Panc1 (cell line): ENCODE measurements around the gene CD58. TPM values are rescaled to one million over a fixed set of nuclear protein-coding genes. Genes with fewer than 3 reads are reported as not detected.

ENCODE experiments used
- ATAC-seq: fragments of 200-7000 bp; cut with Tn5 transposase; 2 replicates; pipeline ENCODE4 v1.9.1; 2020; ENCODE audit warnings: mild to moderate bottlenecking, moderate library complexity
- BruUV-seq: library from RNA; stranded (reverse); fragments of 400-500 nt; replicated peaks from 2 replicates; lab custom pipeline; 2021; lab: Mats Ljungman, UMichigan
- CTCF ChIA-PET: fragments of 300-600 bp; sonication (Branson Sonifier 250); formaldehyde crosslinking; loops from one replicate; lab custom pipeline; 2022; ENCODE audit warnings: antibody characterized with exemption; lab: Charles Lee
- POLR2A ChIA-PET: fragments of 300-600 bp; sonication (Branson Sonifier 250); formaldehyde crosslinking; loops from one replicate; lab custom pipeline; 2022; ENCODE audit warnings: antibody characterized with exemption; lab: Charles Lee
- DNase-seq: peaks from one replicate; pipeline ENCODE4 v3.0.0-alpha.2; 2010; ENCODE audit warnings: low read depth, low spot score
- H3K27ac ChIP-seq: 2 replicates; pipeline ENCODE4 v1.5.1; 2011; ENCODE audit warnings: mild to moderate bottlenecking, low read length, inconsistent platforms
- H3K27me3 ChIP-seq: fragments of 200-500 bp; sonication (Bioruptor generic); 2 replicates; pipeline ENCODE4 v1.6.0; 2014; ENCODE audit warnings: low read length, inconsistent platforms; ENCODE audit not compliant: control insufficient read depth, insufficient read depth
- H3K36me3 ChIP-seq: fragments of 200-500 bp; sonication (Bioruptor generic); 2 replicates; pipeline ENCODE4 v1.5.1; 2014; ENCODE audit warnings: inconsistent platforms, mild to moderate bottlenecking, low read length, moderate library complexity; ENCODE audit not compliant: control insufficient read depth, insufficient read depth
- H3K4me1 ChIP-seq: 2 replicates; pipeline ENCODE4 v1.5.1; 2011; ENCODE audit warnings: inconsistent platforms, mild to moderate bottlenecking, low read length, moderate library complexity; ENCODE audit not compliant: control insufficient read depth, insufficient read depth
- H3K4me3 ChIP-seq, 2 experiments: 2 replicates each; pipeline ENCODE4 v1.5.1; 2011 to 2012; ENCODE audit warnings: low read depth in 2 of 2, low read length in 2 of 2, mild to moderate bottlenecking in 2 of 2, inconsistent platforms in 1 of 2, moderate library complexity in 1 of 2
- H3K9me3 ChIP-seq: fragments of 200-500 bp; sonication (Bioruptor generic); 2 replicates; pipeline ENCODE4 v1.5.1; 2014; ENCODE audit warnings: low read depth, mild to moderate bottlenecking, inconsistent platforms, low read length, moderate library complexity; ENCODE audit not compliant: control insufficient read depth, insufficient read depth
- CTCF ChIP-seq: fragments of 450-650 bp; IDR thresholded peaks from 2 replicates; pipeline ENCODE4 v1.5.1; 2017; ENCODE audit warnings: mild to moderate bottlenecking
- POLR2AphosphoS5 ChIP-seq: IDR thresholded peaks from 2 replicates; pipeline ENCODE4 v1.6.1; 2012; ENCODE audit warnings: mild to moderate bottlenecking, low read depth, low read length, moderate library complexity
- REST ChIP-seq, 2 experiments: IDR thresholded peaks; 2 replicates each; pipeline ENCODE4 v1.6.1; 2011 to 2012; ENCODE audit warnings: low read depth in 2 of 2, control low read depth in 1 of 2, low read length in 1 of 2, mild to moderate bottlenecking in 1 of 2, moderate library complexity in 1 of 2; ENCODE audit not compliant: insufficient read depth in 1 of 2
- SIN3A ChIP-seq: IDR thresholded peaks from 2 replicates; pipeline ENCODE4 v1.6.1; 2012; ENCODE audit warnings: low read depth, mild to moderate bottlenecking, low read length, moderate library complexity, borderline replicate concordance; ENCODE audit not compliant: insufficient read depth
- TCF7L2 ChIP-seq: IDR thresholded peaks from 2 replicates; pipeline ENCODE4 v1.6.1; 2011; ENCODE audit warnings: mild to moderate bottlenecking, low read depth, low read length, inconsistent platforms
- in situ Hi-C: cut with HindIII; loops from 2 replicates; pipeline ENCODE4 v1.10.0; 2016; ENCODE audit warnings: low sequenced_read_pairs, low pct_unique_long_range_greater_than_20kb
- intact Hi-C: fragments of 100-400 bp; cut with micrococcal nuclease; formaldehyde crosslinking; loops from one replicate; pipeline ENCODE4 v1.10.0; 2022; ENCODE audit not compliant: unreplicated experiment
- total RNA-seq: library from RNA; stranded (reverse); gene quantifications from one replicate; pipeline ENCODE4 v1.2.1, GENCODE V29; 2021; ENCODE audit not compliant: unreplicated experiment

CD58 gene
- total RNA-seq, 1 experiment from 2014 or later = 12.6 TPM

GRCh38 chr1:116534014-116534739, 36.6 kb downstream of the CD58 start:
- Histone ChIP-seq H3K4me1 (no peaks in the 10 kb centered on the region), H3K27ac (no peak overlapping the region), H3K36me3 (no peaks in the 10 kb centered on the region; the same call in 1 of the 2 replicates), H3K27me3 (no peaks in the 10 kb centered on the region), H3K9me3 (no peaks in the 10 kb centered on the region), H3K4me3 (no peak overlapping the region)
- CTCF ChIA-PET = no interaction called here
- in situ Hi-C loops (no loop called here), intact Hi-C loops (no loop called here)
- TF ChIP-seq SIN3A (no peak), TCF7L2 (no peak), REST (IDR thresholded peaks at IDR 0.05; ENCODE audit: insufficient read depth in 1 of 2, low read depth in 2 of 2, low read length in 1 of 2) (no peak), POLR2AphosphoS5 (no peak), CTCF (no peak)
- DNase-seq (no peak), ATAC-seq (no peak)
- POLR2A ChIA-PET = no interaction called here
- BruUV-seq = no TSS peak

GRCh38 chr1:116533429-116533820, 37.4 kb downstream of the CD58 start:
- Histone ChIP-seq H3K27ac (no peak overlapping the region), H3K4me1 (no peaks in the 10 kb centered on the region), H3K36me3 (no peaks in the 10 kb centered on the region), H3K9me3 (no peaks in the 10 kb centered on the region), H3K27me3 (no peaks in the 10 kb centered on the region), H3K4me3 (no peak overlapping the region)
- CTCF ChIA-PET = no interaction called here
- ATAC-seq (no peak), DNase-seq (no peak)
- TF ChIP-seq SIN3A (no peak), REST (IDR thresholded peaks at IDR 0.05; ENCODE audit: insufficient read depth in 1 of 2, low read depth in 2 of 2, low read length in 1 of 2) (no peak), CTCF (no peak), TCF7L2 (no peak), POLR2AphosphoS5 (no peak)
- POLR2A ChIA-PET = no interaction called here
- in situ Hi-C loops (no loop called here), intact Hi-C loops (no loop called here)
- BruUV-seq = no TSS peak
